Activated CD4-positive, alpha-beta T cell treated with anti-CD3 and anti-CD28 coated beads, Interleukin-2, amount 50 U/mL, for 48 hours (primary cell): ENCODE data around the gene TMC3.
"Not testable (repeated sequence)": the region's sequence is repeated elsewhere in the genome, so short reads cannot be mapped to it uniquely, and the experiment has no call there.

Source experiments
- DNase-seq, 2 experiments: peaks; one replicate each; pipeline ENCODE4 v3.0.0-alpha.2; 2020

Gene TMC3

DNA sequence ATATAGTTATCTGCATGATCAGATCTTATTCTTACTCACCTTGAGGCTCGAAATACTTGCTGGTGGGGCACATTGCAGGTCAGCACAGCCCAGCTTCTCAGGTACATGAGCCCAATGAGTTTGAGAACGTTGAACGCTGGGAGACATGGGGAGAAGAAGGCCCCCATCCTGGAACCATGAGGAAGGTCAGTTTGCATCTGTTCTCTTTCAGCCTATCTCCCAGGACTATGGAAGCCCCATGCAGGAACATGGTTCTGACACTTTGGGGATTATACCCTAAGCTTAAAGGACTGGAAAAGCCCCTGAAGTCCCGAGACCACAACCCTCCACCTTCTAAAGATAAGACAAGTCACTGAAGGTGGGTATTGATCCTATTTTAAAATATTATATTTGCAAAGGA, 32.7 kb downstream of the TMC3 start:
- DNase-seq, result no peak

DNA sequence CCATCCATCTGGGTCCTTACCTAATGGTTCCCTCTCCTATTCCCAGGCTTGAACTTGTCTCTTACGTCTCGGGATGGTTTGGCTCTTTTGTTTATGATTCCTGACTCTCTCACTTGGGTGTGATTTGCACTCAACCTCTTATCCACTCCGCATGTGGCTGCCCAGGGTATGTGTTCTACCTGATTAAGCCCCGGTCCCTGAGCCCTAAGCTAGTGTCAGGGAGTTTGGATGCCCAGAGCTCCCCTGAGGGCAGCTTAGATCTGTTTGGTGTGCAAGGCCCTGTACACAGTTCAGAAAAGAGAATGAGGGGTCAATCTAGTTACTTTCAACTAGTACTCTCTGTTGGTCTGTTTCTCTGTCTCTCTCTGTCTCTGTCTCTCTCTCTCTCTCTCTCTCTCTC, 34.2 kb downstream of the TMC3 start:
- no peak for DNase-seq

DNA sequence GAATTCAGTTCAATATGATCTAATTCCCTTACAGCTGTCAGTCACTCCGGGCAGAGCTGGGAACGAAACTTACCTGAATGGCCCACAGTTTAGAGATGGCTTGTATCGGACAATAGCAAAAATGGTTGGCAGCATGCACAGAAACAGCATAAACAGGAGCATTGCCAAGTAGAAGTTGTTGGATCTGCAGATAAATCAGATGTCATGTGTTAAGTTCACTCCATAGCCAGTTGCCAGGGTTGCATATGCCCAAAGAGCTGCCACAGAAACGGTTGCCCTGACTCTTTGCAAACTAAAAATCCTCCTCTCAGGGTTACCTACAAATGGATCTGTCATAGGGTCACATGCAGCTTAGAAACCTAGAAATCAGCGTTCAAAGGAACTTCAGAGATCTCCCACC, 34.7 kb downstream of the TMC3 start:
- no peak for DNase-seq

DNA sequence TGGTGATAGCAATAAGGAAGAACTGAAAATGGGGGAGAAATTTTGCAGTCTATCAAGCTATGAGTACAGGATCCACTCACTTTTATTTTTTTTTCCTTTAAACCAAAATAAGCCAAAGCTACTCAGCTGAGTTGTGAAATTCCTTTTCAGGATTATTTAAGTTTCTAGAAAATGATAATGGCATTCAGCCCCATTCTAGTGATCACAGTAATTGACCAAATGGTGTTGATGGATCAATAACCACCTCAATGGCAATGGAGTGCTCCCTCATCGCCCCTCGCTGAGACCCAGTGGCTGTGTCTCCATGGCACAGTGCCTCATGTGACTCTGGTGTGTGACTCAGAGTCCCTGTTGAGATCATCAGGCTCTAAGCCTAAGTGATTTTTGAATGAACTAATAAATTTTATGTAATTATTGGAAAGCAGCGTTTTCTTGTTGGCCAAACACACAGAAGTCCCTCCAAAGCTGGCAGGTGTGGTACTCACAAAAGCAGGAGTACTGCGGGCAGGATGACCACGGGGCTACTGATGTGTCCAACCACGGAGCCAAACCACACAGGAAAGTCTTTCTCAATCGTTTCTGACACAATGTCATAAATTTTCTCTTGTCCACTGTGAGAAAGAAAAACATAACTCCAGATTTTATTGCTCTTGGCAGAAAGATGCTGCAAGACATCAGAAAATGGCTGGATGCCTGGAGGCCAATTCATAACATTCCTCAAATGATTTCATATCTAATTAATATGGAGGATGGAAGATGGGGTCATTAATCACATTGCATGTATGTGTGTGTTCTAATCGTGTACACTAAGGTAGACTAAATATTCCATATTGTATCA, 35.6 kb downstream of the TMC3 start:
- DNase-seq, result no peak

DNA sequence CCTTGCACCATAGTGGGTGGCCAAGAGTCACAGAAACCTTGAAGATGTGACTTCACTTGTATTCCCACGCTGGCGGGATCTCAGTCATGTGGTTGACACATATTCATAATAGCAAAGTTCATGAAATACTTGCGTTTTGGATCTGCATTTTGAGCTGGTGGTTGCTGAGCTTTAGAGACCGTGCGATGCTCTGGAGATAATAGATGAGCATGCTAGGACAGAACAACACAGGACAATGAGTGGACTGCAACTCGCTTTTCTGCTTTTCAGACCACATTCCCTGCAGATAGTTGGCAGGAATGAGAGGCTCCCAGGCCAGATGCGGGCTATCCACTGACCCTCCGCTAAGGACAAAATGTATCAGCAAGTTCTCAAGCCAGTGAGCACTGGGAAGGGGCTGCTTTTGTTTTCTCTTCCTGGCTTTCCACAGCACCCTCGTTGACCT, 36.3 kb downstream of the TMC3 start:
- no peak for DNase-seq

DNA sequence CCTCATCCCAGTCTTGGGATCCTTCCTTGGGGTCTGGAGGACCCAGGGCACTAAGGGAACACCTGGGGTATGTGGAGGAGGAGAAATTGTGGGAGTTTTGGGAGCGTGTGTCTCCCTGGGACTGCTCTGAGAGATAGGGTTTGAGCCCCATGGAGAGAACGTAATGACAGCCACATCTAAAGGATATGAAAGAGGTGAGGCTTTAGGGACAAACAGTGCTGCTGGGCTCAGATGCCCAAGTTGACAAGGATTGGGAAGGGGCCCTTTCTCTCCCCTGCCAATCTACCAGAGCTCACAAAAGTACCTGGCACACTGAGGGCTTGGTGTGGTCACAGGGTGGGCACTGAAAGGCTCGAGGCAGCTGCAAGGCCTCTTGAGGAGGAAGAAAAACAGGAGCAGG, 36.8 kb downstream of the TMC3 start:
- DNase-seq, result no peak

DNA sequence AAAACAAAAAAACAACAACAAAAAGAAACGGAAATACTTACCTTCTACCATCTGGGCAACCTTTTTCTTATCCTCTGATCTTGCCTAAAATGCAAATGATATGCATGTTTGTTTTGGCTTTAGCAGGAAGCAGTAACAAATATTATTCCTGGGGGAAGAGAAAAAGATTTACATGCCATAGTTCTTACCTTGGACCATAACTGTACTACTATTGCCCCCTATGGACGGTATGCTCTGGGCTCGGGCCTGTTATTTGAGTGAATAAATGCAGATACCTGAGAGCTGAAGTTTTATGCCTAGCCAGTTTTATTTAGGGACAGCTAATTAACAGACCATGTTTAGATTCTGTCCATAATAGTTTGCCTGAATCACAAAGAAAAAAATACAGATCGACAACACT, 37.4 kb downstream of the TMC3 start:
- peak; percentile 23 to 34 for DNase-seq

DNA sequence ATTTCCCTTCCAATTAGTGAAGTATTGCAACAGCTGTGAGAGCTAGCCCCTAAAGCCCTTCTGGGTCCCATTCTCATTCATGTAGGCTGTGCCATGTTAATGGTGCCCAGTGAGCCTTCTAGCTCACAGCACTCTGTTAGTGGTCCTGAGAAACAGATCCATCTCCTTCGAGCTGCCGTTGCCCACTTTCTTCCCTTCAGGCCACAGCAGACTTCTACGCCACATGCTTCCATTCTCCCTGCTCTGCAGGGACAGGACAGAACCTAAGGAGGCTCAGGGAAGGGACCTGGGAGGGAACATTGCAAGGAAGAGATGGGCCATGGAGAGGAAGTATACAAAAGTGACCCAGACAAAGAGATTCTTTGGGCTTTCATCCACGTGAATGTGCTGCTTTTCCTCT, 38.4 kb downstream of the TMC3 start:
- DNase-seq, result no peak

DNA sequence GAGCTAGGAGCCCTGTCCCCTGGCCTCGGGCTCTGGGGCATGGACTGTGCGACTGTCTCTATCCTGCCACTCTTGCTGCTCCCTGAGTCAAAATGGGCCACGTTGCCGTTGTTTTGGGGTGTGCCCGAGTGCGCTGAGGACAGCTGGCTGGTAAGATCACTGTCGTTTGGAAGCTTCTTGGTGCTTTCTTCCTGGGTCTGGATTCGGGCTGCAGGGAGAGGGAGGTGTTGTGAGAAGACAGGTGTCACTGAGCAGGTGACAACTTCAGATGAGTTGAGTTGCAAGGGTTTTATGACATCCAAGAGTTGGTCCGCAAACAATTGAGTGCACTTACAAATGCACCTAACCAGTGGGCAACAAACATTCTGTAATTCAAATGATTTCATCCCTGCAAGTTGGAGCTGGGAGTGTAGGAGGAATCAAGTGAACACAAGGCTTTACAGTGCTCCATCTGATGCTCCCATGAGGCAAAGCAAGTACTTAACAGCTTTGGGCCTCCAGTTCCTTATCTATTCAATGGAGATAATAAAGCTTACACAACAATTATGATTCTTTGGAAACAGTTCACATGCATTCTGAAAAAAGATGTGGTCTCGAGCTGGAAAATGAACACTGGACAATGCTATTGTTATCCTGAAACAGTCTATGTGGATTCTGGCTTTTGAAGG, 39.1 kb downstream of the TMC3 start:
- no peak for DNase-seq

DNA sequence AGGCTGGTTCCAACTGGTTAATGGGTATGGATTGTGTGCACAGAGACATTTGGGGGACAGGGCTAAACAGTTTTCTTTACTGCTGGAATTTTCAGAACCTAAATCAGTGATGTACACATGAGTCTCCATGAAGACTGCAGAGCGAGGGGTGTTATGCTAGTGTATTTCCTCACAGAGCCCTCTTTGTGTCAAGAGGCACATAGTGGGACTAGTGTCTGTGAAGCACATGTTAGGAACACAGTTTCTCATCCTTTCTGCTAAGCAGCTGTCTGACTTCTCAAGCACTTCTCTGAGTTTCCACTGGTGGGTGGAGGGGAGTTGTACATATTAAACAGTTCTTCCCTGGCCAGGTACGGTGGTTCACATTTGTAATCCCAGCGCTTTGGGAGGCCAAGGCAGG, 40.6 kb downstream of the TMC3 start:
- no peak for DNase-seq

DNA sequence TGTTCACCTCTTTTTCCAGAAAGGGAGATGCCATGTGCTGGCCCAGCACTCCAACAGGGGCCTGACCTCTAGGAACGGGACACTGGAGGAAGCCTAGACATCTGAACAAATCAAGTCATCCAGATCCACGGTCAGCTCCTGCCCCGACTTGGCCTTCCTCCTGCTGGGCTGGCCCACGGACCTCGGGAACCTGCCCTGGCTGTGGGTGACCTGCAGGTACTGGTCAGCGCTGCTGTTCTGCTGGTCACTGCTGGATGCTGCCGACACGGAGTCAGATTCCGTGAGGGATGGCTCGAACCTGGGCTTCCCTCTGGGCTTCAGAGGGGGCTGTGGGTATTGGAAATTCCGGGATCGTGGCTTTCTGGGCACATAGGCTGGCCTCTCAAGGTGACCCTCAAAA, 41.7 kb downstream of the TMC3 start:
- no peak for DNase-seq

DNA sequence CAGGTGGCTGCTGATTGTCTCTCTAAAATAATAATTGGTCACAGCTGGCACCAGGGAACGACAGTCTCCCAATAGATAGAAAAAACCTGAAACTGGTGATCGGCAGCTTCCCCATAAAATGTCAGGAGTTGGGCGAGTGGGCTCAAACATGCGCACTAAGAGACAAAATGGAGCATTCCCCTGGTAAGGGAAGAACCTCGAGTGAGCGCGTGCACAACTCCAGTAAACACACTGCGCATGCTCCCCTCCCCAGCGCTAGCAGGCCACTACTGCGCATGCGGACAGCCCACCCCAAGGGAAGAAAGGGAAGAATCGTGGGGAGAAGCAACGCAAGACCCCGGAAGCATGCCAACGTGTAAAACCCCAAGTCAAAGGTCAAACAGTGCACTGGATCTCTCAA, 42.4 kb downstream of the TMC3 start:
- DNase-seq, result no peak

DNA sequence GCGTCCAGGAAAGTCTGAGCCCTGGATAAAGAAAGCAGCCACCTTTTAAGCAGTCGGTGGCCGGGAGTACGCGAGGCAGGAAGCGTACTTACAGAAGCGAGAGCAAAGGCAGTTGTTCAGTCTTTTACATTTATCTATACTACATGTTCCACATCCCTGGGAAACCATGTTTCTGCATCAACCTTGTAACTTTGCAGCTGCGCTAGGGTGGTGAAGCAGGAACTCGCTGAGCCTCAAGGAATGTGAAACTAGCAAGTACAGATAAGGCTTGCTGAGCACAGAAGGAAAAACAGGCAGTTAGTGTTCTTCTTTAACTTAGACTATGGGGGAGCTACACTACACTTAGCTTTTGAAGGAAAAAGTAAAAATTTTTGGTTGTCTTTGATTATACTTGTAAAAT, 42.9 kb downstream of the TMC3 start:
- not testable (repeated sequence) for DNase-seq

DNA sequence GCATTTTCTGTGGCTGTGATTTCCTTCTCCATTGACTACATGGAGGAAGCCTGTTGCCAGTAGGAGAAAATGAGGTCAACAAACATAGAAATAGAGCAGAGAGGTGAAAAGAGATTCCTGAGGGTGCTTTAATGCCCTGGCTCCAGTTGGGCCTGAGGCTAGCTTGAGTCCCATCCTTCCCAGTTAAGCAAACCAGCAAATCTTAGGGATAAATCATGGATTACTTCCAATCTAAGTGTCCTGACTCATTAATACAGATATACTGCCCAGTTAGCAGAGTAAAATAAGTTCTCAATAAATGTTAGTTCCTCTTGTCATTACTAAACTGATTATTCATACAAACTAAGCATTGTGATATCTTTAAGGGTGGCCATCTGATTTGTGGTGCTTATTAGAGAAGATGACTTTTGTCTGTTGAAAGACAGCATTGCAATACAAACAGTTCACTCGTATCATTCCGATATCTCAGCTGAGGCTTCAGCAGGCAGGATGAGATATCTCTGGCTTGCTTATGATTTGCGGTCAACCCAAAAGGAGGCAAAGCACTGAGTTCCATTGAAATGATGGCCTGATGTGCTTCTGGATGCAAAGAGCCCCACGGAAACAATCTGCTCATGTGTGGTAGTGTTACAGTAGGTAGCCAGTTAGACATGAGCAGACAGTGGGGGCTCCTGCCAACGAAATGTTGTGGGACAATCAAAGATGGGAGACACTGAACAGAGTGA, 43.5 kb downstream of the TMC3 start:
- no peak for DNase-seq

DNA sequence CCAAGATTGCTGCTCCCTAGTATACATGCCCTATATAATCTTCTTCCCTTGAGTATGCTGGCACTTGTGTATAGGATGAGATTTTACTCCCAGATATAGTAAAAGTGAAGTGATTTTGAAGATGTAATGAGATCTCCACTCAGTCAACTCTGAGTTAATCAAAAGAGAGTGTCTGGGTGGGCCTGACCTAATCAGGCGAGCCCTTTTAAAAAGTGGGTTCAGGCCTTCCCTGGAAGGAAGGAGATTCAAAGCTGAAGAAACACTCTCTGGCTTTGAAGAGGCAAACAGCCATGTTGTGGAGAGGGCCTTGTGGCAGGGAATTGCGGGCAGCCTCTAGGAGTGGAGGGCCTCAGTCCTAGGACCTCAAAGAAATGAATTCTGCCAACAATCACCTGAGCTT, 44.6 kb downstream of the TMC3 start:
- DNase-seq, result no peak

DNA sequence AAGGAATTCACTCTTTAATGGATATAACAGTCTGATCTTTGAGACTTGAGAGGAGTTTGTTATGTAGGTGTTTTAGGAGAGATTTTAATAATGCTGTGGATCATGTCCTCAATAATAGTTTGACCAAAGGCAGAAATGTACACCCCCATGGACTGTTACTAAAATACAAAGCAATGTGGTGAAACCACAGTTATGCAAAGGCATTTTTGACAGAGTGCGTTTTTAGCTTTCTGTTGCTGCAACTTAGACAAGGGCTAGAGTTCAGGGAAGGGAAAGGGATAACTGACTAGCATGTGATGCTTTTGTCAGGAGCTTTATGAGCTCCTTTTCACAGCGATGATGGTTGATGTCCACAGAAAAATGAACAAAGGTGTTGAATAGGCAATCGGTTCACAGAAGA, 46.5 kb downstream of the TMC3 start:
- no peak for DNase-seq

DNA sequence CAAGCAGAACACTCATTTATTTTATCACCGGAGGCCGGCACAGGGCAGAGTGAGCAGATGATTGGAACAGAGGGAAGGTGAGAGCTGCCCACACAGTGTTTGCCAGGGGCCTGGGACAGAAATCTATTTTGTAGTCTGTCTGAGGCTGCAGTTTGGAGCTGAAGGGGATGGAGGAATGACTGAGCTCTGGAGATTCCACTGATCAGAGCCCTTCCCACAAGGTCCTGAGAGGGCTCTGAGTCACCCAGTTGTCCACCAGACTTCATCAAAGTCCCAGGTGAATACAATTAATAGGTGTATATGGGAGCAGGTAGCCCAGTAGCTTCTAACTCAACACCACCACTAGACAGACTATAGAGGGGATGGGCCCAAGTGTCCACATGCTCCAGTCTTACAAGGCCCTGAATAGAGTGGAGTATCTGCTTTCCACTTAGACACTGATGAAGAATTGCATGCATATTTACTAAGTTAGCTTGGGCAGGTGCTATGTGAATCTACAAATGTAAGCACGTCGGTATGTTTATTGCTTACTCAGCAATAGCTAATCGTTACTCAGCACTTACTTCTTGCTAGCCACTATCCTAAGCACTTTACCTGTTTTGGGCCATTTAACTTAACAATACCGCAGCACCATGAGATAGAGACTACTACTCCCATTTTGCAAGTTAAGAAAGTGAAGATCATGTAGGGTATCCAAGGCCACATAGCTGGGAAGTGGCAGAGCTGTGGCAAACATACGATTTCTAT, 47.4 kb downstream of the TMC3 start:
- no peak for DNase-seq

DNA sequence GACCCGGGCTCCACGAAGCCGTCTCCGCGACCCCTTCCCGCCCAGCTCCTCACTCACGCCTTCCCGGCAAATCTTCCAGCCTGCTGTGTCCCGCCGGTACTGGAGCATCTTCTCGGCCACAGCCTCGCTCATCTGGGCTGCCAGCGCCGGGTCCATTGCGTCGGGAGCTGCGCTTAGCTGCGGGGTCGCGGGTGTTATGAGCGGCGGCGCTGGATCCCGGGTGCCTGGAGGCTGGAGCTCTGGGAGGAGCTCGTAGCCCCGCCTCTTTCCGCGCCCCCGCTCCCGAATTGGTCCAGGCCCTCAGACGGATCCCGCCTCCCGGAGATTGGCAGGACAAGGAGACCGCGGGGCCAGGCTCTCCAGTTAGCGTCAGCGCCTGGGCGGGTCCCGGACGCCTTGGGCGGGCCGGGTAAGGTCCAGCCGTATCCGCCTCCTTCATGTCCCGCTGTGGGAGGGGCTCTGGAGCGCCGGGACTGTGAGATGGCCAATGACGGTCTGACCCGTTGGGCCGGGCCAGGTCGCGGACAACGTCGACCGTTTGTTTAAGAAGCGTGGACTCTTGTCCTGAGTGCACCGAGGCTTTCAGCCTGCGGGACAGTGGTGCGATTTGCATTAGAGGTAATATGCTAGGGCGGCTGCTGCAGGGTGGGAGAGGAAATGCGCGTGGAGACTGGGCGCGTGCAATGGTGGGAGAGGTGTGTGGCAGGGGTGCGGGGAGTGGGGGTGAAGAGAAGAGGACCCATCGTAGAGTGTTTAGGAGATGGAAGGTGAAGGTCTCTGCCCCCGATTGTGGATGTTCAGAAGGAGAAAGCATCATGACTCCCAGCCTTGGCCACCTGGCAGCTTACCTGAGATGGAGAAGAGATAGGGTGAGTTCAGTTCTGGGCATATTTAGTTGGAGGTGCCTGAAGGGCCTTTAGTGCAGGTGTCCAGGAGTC, 49.8 kb downstream of the TMC3 start, which contains the start of gene STARD5:
STARD5 (minus strand) TSS at position 198 of the 938 bp plus-strand sequence; CDS start at position 156, 42 bp downstream.
- peak; percentile 99 for DNase-seq

DNA sequence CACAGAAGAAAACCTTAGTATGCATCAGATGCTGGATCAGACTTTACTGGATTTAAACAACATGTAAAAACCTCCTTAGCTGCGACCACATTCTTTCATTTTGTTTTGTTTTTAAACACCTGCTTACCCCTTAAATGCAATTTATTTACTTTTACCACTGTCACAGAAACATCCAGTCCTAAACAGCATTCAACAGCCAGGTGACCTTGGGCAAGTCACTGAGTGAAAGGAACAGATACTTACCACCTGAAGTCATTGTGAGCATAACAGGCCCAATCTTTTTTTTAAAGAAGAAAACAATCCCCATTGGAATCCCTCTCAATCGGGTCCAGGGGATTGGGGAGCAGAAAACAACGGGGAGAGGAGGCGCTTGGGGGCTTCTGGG, 50.5 kb downstream of the TMC3 start:
- DNase-seq, result no peak

DNA sequence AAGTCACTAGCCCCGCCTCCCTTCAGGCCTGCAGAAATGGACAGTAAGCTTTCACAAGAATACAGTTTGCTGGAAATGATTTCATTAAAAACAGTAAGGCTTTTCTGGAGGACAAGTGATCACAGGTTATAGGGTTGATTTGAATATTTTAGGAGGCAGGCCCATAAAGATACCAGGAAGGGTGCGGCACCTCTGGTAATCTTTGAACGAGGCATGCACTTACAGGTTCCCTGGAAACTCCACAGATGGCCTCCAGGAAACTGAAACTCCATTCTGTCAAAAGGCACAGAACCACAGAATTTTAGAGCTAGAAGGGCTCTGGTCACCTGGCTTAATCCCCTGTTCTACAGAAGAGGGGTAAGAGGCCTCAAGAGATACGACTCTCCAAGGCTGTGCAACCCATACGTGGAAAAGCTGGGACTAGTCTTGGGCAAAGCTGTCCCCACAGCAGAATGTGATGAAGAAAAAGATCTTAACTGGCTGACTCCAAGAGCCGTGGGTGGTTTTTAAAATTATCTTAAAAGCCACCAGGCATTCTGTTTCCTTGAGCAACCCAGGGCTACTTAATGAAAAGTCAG, 51.2 kb downstream of the TMC3 start:
- no peak for DNase-seq

DNA sequence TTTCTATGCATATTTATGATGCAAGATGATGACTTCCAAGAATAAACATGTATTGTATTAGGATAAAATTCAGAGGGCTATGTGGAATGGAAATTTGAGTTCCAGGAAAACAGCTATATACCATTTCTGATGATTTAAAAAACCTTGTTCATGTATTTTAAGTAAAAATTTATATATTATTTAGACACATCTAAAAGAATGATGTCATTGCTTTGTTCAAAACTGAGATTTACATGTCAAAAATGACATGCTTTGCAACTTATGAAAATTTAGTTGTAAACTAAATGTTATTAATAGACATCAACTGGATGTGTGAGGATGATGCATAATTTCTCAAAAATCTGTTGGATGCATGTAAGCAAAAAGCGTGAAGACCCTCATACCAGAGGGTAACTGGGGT, 52.3 kb downstream of the TMC3 start:
- DNase-seq, result no peak

DNA sequence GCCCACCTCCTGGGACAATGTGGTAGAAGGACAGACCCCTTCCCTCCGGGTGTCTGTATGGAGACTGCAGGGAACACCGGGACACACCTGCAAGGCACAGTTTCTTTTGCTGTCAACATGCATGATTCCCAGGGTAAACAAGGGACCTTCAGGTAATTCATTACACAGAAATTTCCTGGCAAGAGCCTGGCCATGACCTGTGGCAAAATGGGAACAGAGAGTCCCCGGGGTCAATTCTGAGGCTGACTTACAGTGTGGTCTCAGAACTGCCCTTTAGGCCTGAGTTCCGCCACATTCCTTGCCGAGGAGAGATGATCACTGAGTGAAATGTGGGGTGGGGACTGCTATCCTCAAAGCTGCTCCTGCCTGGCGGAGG, 56.4 kb downstream of the TMC3 start:
- DNase-seq, result no peak
